Mesothelial cell of epicardium (in vitro differentiated cells): ENCODE data around the gene FBXL15. TPM values are rescaled to one million over a fixed set of nuclear protein-coding genes. Genes with fewer than 3 reads are reported as not detected.

Source experiments
- DNase-seq, 2 experiments: peaks; one replicate each; pipeline ENCODE4 v3.0.0; 2021; ENCODE audit warnings: low spot score in 2 of 2; ENCODE audit not compliant: unreplicated experiment in 2 of 2
- H3K27ac Mint-ChIP-seq: 2 replicates; pipeline ENCODE4 v1.8.0; 2021; ENCODE audit warnings: mixed read lengths
- H3K27me3 Mint-ChIP-seq: 2 replicates; pipeline ENCODE4 v1.8.0; 2021; ENCODE audit warnings: low read depth, mixed read lengths
- H3K36me3 Mint-ChIP-seq: 2 replicates; pipeline ENCODE4 v1.8.0; 2021; ENCODE audit warnings: mixed read lengths
- H3K4me1 Mint-ChIP-seq: 2 replicates; pipeline ENCODE4 v1.8.0; 2021; ENCODE audit warnings: mixed read lengths
- H3K4me3 Mint-ChIP-seq: 2 replicates; pipeline ENCODE4 v1.8.0; 2021; ENCODE audit warnings: mild to moderate bottlenecking, moderate library complexity, mixed read lengths
- H3K9me3 Mint-ChIP-seq: 2 replicates; pipeline ENCODE4 v1.8.0; 2021; ENCODE audit warnings: mixed read lengths
- total RNA-seq: library from RNA; stranded (reverse); gene quantifications from 3 replicates; pipeline ENCODE4 v1.2.1, GENCODE V29; 2021
- TF ChIP-seq, protein P1 (sequence below): fragments of 200-600 bp; sonication (generic); IDR thresholded peaks from one replicate; pipeline ENCODE4 v1.5.0; 2021; ENCODE audit warnings: antibody characterized with exemption; ENCODE audit not compliant: unreplicated experiment

FBXL15 gene
- total RNA-seq, 1 donor from 2014 or later, result 11.7 TPM

DNA sequence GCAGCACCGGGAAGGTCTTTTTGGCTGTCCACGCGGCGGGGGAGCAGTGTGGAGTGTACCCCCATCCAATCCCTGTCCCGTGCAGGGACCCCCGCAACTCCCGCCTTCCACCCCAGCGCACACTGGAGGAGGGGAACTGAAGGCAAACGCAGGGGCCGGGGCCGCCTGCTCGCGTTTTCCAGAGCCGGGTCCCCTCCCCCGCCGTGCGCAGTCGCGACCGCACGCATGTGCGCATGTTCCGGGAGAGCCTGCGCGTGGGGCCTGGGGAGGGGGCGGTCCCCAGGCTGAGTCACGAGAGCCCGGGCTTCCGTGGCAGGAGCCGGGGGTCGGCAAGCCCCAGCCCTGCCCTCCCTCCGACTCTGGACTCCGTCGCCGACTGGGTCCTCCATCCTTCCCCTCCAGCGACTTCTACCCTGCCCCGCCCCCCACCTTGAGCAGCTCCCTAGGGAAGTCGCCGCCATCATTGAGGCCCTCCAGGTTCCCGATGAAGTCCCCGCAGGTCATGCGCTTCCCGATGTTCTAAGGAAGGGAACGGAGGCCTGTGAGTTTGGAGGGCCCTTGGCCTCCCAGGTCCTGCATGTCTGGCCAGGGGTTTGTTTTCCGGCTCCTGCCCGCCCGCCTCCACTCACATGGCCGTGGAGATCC, 10.1 kb upstream of the FBXL15 start:
- Mint-ChIP-seq H3K9me3 (no peaks in the 10 kb centered on the region), H3K27me3 (peaks cover 91% of the 10 kb centered on the region), H3K4me3 (peak overlapping the region; percentile 61), H3K36me3 (no peaks in the 10 kb centered on the region), H3K27ac (peak overlapping the region; percentile 72), H3K4me1 (peaks cover 24% of the 10 kb centered on the region)
- TF ChIP-seq, protein P1, sequence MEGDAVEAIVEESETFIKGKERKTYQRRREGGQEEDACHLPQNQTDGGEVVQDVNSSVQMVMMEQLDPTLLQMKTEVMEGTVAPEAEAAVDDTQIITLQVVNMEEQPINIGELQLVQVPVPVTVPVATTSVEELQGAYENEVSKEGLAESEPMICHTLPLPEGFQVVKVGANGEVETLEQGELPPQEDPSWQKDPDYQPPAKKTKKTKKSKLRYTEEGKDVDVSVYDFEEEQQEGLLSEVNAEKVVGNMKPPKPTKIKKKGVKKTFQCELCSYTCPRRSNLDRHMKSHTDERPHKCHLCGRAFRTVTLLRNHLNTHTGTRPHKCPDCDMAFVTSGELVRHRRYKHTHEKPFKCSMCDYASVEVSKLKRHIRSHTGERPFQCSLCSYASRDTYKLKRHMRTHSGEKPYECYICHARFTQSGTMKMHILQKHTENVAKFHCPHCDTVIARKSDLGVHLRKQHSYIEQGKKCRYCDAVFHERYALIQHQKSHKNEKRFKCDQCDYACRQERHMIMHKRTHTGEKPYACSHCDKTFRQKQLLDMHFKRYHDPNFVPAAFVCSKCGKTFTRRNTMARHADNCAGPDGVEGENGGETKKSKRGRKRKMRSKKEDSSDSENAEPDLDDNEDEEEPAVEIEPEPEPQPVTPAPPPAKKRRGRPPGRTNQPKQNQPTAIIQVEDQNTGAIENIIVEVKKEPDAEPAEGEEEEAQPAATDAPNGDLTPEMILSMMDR, result no peak
- DNase-seq, result peak in 1 of 2 experiments; percentile 77

DNA sequence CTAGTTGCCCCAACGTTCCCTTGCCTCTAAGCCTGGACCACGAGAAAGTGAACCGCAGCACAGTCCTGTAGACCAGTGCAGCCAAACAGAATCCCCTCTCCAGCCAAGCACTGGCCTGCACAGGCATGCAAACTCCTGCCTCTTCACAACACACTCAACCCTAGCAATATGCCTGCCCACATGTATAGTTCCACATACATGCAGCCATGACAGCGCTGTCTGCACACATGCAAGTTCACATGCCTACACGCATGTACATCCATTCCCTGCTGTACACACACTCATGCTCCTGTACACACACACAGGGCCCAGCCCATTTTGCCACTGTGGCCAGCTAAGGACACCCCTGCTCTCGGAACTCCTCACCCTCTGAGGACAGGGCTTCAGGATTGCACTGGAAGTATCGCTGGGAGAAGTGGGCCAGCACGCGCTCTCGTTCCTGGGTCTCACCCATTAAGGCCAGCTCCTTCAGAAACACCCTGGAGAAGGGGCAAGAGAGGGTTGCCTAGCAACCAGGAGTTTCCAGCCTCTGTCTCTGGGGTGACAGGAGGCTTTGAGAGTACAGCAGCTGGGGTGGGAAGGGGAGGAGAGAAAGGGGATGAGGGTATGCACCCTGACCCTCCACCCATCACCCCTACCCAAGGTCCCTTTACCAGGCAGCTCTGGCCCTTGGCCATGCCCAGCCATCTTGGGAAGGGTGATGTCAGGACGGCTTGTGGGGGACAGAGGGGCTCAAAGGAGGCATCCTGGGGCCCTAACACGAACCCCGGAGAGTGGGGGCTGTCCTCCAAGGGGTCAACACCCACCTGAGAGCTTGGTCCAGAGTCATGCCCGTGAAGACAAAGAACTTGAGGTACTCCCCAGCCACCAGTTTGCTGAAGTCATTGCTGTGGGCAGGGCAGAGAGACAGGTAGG, 9.0 kb upstream of the FBXL15 start:
- TF ChIP-seq, protein P1, result no peak
- H3K27ac Mint-ChIP-seq, result peak overlapping the region; percentile 72
- no peaks in the 10 kb centered on the region for H3K36me3 Mint-ChIP-seq
- peaks cover 24% of the 10 kb centered on the region for H3K4me1 Mint-ChIP-seq
- peaks cover 91% of the 10 kb centered on the region for H3K27me3 Mint-ChIP-seq
- H3K9me3 Mint-ChIP-seq, result no peaks in the 10 kb centered on the region
- H3K4me3 Mint-ChIP-seq, result peak overlapping the region; percentile 61
- no peak for DNase-seq

DNA sequence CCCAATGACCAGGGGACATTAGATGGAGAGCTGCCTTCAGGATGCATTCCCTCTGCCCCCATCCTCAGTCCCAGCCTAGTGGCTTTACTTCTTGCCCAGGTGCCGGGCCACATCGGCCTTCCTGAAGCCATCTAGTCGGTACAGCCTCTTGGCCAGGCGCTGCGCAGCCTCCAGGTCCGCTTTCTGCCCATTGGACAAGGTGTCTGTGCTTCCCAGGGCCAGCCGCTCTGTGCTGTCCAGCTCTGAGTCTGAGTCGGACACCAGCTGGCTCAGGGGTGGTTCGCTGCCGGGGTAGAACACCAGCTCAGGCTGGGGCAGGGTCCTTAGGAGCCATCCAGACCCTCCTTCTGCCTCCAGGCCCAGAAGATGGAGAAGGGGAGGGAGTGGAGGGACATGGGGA, 8.3 kb upstream of the FBXL15 start:
- Mint-ChIP-seq H3K27me3 (peaks cover 90% of the 10 kb centered on the region), H3K36me3 (no peaks in the 10 kb centered on the region), H3K4me1 (peaks cover 24% of the 10 kb centered on the region), H3K27ac (no peak overlapping the region), H3K9me3 (no peaks in the 10 kb centered on the region), H3K4me3 (no peak overlapping the region)
- no peak for DNase-seq
- TF ChIP-seq, protein P1, result no peak

DNA sequence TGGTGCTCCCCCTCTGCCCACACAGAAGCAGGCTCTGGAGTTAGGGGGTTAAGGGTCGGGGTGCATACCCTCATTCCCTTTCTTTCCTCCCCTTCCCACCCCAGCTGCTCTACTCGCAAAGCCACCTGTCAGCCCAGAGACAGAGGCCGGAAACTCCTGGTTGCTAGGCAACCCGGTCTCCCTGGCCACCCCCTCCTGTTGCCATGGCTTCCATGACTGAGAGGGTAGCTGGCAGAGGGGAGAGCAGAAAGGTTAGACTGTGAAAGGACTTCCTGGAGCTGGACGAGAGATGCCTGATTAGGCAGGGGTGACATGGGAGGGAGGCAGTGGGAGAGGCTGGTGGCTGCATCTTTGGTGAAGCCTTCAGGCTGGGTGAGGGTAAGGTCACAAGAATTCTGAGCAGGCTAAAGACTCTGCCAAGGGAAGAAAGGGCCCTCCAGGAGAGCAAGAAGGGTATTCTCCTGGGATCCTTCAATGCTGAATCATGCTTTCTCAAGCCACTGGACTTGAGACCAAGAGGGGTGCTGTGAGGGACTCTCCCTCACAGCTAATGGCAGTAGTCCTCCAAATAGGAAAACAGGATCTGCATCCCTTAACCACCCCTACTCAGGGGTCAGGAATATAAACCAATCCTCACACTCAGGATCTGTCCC, 7.5 kb upstream of the FBXL15 start:
- no peak for DNase-seq
- Mint-ChIP-seq H3K4me1 (peaks cover 21% of the 10 kb centered on the region), H3K27ac (no peak overlapping the region), H3K9me3 (no peaks in the 10 kb centered on the region), H3K36me3 (no peaks in the 10 kb centered on the region), H3K27me3 (peaks cover 90% of the 10 kb centered on the region), H3K4me3 (no peak overlapping the region)
- TF ChIP-seq, protein P1, result no peak

DNA sequence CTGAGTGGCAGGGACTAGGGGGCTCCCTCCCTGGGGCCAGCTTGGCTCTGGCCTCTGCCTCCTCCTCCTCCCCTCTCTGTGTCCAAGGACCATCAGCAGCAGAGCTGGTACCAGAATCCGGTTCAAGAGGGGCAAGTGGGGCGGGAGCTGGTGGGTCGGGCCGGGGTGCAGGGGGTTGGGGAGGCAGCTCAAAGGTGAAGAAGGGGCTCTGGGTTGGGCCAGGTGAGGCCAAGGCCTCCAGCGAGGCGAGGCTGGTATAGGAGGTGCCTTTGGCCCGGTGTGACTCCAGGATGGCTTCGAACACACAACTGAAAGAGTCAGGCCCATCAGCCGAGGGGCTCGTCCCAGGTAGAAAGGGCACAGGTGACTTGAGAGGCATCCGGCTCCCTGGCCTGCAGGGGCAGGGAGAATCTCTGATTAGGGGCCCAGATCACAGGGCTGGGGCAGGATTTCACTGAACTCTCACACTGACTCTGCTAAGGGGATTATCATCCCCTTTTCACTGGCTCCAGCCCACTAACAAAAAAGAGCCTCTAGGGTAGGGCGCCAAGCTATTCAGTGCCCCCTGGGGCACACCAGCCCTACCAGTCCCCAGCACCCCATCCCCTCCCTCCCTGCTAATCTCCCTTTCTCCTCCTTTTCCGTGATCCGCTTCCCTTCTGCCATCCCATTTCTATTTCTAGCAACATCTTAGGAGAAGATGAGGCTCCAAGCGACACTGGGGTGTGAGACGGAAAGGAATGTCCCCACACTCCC, 6.7 kb upstream of the FBXL15 start:
- no peak for DNase-seq
- no peaks in the 10 kb centered on the region for H3K36me3 Mint-ChIP-seq
- no peaks in the 10 kb centered on the region for H3K9me3 Mint-ChIP-seq
- no peak overlapping the region for H3K4me3 Mint-ChIP-seq
- peaks cover 90% of the 10 kb centered on the region for H3K27me3 Mint-ChIP-seq
- no peak overlapping the region for H3K27ac Mint-ChIP-seq
- peaks cover 21% of the 10 kb centered on the region for H3K4me1 Mint-ChIP-seq
- TF ChIP-seq, protein P1, result no peak
